ENCODE measurements around the gene AP3S2. TPM values are rescaled to one million over a fixed set of nuclear protein-coding genes. Genes with fewer than 3 reads are reported as not detected.

AP3S2 gene
- polyA plus RNA-seq, 1 donor (not counting 4 experiments of a cell fraction or from before 2014, with no cell fraction given), result 34.6 TPM

- Histone ChIP-seq H3K4me3 (ENCODE audit: control insufficient read depth in 2 of 3, extremely low read depth in 1 of 3, insufficient read depth in 2 of 3, low read depth in 1 of 3, low read length in 3 of 3) (no peak overlapping the region), H3K27ac (ENCODE audit: control insufficient read depth, insufficient read depth, low read length) (no peak overlapping the region), H3K9me3 (ENCODE audit: control insufficient read depth, low read depth, low read length) (no peaks in the 10 kb centered on the region), H4K20me1 (ENCODE audit: control insufficient read depth, extremely low read depth, insufficient read depth, low read length) (no peaks in the 10 kb centered on the region), H3K27me3 (ENCODE audit: control insufficient read depth, extremely low read depth, insufficient read depth, low read length) (no peaks in the 10 kb centered on the region), H2AFZ (ENCODE audit: control insufficient read depth, low read length) (no peak overlapping the region), H3K9me1 (ENCODE audit: control insufficient read depth, extremely low read depth, insufficient read depth, low read length) (no peaks in the 10 kb centered on the region), H3K4me2 (ENCODE audit: control insufficient read depth, extremely low read depth, insufficient read depth, low read depth, low read length) (no peak overlapping the region), H3K36me3 (ENCODE audit: control insufficient read depth in 2 of 2, extremely low read depth in 1 of 2, insufficient read depth in 2 of 2, low read length in 2 of 2) (peaks cover 19 to 24% of the 10 kb centered on the region in 2 experiments), H3K79me2 (ENCODE audit: control insufficient read depth, insufficient read depth, low read length) (no peaks in the 10 kb centered on the region), H3K9ac (ENCODE audit: control insufficient read depth, extremely low read depth, insufficient read depth, low read length) (no peak overlapping the region), H3K4me1 (ENCODE audit: control insufficient read depth, extremely low read depth, insufficient read depth, low read length) (peaks cover 37% of the 10 kb centered on the region)
- no peak for DNase-seq (ENCODE audit: low read depth, low spot score)
- TF ChIP-seq CTCF (optimal IDR thresholded peaks at IDR 0.05 in 1 of 3, IDR thresholded peaks at IDR 0.05 in 1 of 3, conservative IDR thresholded peaks at IDR 0.05 in 1 of 3; ENCODE audit: extremely low read depth in 1 of 3, insufficient read depth in 2 of 3, low read length in 3 of 3) (no peak), EZH2 (IDR thresholded peaks at IDR 0.05; ENCODE audit: low read length) (no peak)
- FAIRE-seq, result no peak
- dilution Hi-C loops (cut with MboI; ENCODE audit: extremely low pct_ligation_motif_present, low sequenced_read_pairs), result no loop called here
These were observed 59.8 kb downstream of the AP3S2 start for GRCh38 chr15:89833966-89834365.

- TF ChIP-seq EZH2 (IDR thresholded peaks at IDR 0.05; ENCODE audit: low read length) (no peak), CTCF (optimal IDR thresholded peaks at IDR 0.05 in 1 of 3, IDR thresholded peaks at IDR 0.05 in 1 of 3, conservative IDR thresholded peaks at IDR 0.05 in 1 of 3; ENCODE audit: extremely low read depth in 1 of 3, insufficient read depth in 2 of 3, low read length in 3 of 3) (no peak)
- dilution Hi-C loops (cut with MboI; ENCODE audit: extremely low pct_ligation_motif_present, low sequenced_read_pairs), result no loop called here
These were observed 63.2 kb downstream of the AP3S2 start for GRCh38 chr15:89830639-89831038.

More at GRCh38 chr15:89830639-89831038, 63.2 kb downstream of the AP3S2 start:
- DNase-seq (ENCODE audit: low read depth, low spot score) (no peak), FAIRE-seq (no peak)
- H3K9ac ChIP-seq (ENCODE audit: control insufficient read depth, extremely low read depth, insufficient read depth, low read length), result no peak overlapping the region
- no peak overlapping the region for H2AFZ ChIP-seq (ENCODE audit: control insufficient read depth, low read length)
- H4K20me1 ChIP-seq (ENCODE audit: control insufficient read depth, extremely low read depth, insufficient read depth, low read length), result no peaks in the 10 kb centered on the region
- no peaks in the 10 kb centered on the region for H3K27me3 ChIP-seq (ENCODE audit: control insufficient read depth, extremely low read depth, insufficient read depth, low read length)
- no peaks in the 10 kb centered on the region for H3K9me1 ChIP-seq (ENCODE audit: control insufficient read depth, extremely low read depth, insufficient read depth, low read length)
- no peak overlapping the region for H3K4me2 ChIP-seq (ENCODE audit: control insufficient read depth, extremely low read depth, insufficient read depth, low read depth, low read length)
- H3K9me3 ChIP-seq (ENCODE audit: control insufficient read depth, low read depth, low read length), result no peaks in the 10 kb centered on the region
- H3K79me2 ChIP-seq (ENCODE audit: control insufficient read depth, insufficient read depth, low read length), result no peaks in the 10 kb centered on the region
- H3K27ac ChIP-seq (ENCODE audit: control insufficient read depth, insufficient read depth, low read length), result no peak overlapping the region
- no peak overlapping the region for H3K4me3 ChIP-seq (ENCODE audit: control insufficient read depth in 2 of 3, extremely low read depth in 1 of 3, insufficient read depth in 2 of 3, low read depth in 1 of 3, low read length in 3 of 3)
- H3K4me1 ChIP-seq (ENCODE audit: control insufficient read depth, extremely low read depth, insufficient read depth, low read length), result peaks cover 20% of the 10 kb centered on the region
- peaks cover 18 to 19% of the 10 kb centered on the region in 2 experiments for H3K36me3 ChIP-seq (ENCODE audit: control insufficient read depth in 2 of 2, extremely low read depth in 1 of 2, insufficient read depth in 2 of 2, low read length in 2 of 2)
